GM19467 (cell line): ENCODE results near the gene KIAA0408.

Source experiments
- ATAC-seq: cut with Tn5 transposase; IDR thresholded peaks from one replicate; pipeline ENCODE4 v1.9.1; 2021; ENCODE audit warnings: mild to moderate bottlenecking, moderate library complexity; ENCODE audit not compliant: unreplicated experiment

The KIAA0408 gene

GRCh38 chr6:127459231-127459641 is at the start of gene KIAA0408:
KIAA0408 (minus strand) TSS chr6:127459389; CDS start chr6:127453981, 5,408 bp downstream.
- no peak for ATAC-seq

- ATAC-seq: no peak
These were observed 47.7 kb upstream of the KIAA0408 start for GRCh38 chr6:127506894-127507293.

GRCh38 chr6:127503022-127503421 is 43.8 kb upstream of the KIAA0408 start:
- no peak for ATAC-seq

- ATAC-seq: no peak
These were observed 38.2 kb upstream of the KIAA0408 start for GRCh38 chr6:127497410-127497809.

- ATAC-seq: no peak
These were observed 37.3 kb upstream of the KIAA0408 start for GRCh38 chr6:127496471-127496870.

GRCh38 chr6:127494240-127494767 is 35.1 kb upstream of the KIAA0408 start:
- no peak for ATAC-seq

- ATAC-seq: no peak
These were observed 30.1 kb upstream of the KIAA0408 start for GRCh38 chr6:127489248-127489647.

GRCh38 chr6:127486934-127487333 is 27.7 kb upstream of the KIAA0408 start:
- ATAC-seq: no peak

GRCh38 chr6:127484212-127484863 is 25.1 kb upstream of the KIAA0408 start:
- peak; percentile 99 for ATAC-seq

- ATAC-seq: peak; percentile 18
These were observed 24.3 kb upstream of the KIAA0408 start for GRCh38 chr6:127483399-127484055.

GRCh38 chr6:127482325-127482724 is 23.1 kb upstream of the KIAA0408 start:
- no peak for ATAC-seq

GRCh38 chr6:127481628-127482027 is 22.4 kb upstream of the KIAA0408 start:
- no peak for ATAC-seq

GRCh38 chr6:127481111-127481510 is 21.9 kb upstream of the KIAA0408 start:
- ATAC-seq: no peak

- no peak for ATAC-seq
These were observed 18.5 kb upstream of the KIAA0408 start for GRCh38 chr6:127477658-127478057.

- ATAC-seq: no peak
These were observed 16.6 kb upstream of the KIAA0408 start for GRCh38 chr6:127475823-127476176.

GRCh38 chr6:127475135-127475822 is 16.1 kb upstream of the KIAA0408 start:
- ATAC-seq: no peak

- ATAC-seq: no peak
These were observed 12.4 kb upstream of the KIAA0408 start for GRCh38 chr6:127471379-127472255.

- no peak for ATAC-seq
These were observed 9.7 kb upstream of the KIAA0408 start for GRCh38 chr6:127468936-127469335.

GRCh38 chr6:127466416-127466815 is 7.2 kb upstream of the KIAA0408 start:
- ATAC-seq: no peak

- ATAC-seq: peak; percentile 95
These were observed 5.8 kb upstream of the KIAA0408 start for GRCh38 chr6:127464881-127465459.
